HG02759 (cell line): Measurements from ENCODE around the gene IGSF21.

ENCODE experiments used
- ATAC-seq: cut with Tn5 transposase; IDR thresholded peaks from one replicate; pipeline ENCODE4 v1.9.1; 2021; ENCODE audit warnings: mild to moderate bottlenecking, moderate library complexity; ENCODE audit not compliant: unreplicated experiment

IGSF21 gene

GRCh38 chr1:18322368-18323032 is 214.9 kb downstream of the IGSF21 start:
- ATAC-seq = no peak

GRCh38 chr1:18323259-18323658 is 215.7 kb downstream of the IGSF21 start:
- no peak for ATAC-seq

GRCh38 chr1:18324246-18324645 is 216.6 kb downstream of the IGSF21 start:
- ATAC-seq = no peak

- no peak for ATAC-seq
Measured at GRCh38 chr1:18325136-18325535, 217.5 kb downstream of the IGSF21 start.

GRCh38 chr1:18326211-18326897 is 218.8 kb downstream of the IGSF21 start:
- no peak for ATAC-seq

GRCh38 chr1:18327650-18328049 is 220.1 kb downstream of the IGSF21 start:
- ATAC-seq = no peak

GRCh38 chr1:18328803-18329202 is 221.2 kb downstream of the IGSF21 start:
- ATAC-seq = no peak

- no peak for ATAC-seq
Measured at GRCh38 chr1:18329469-18330253, 222.1 kb downstream of the IGSF21 start.

- no peak for ATAC-seq
Measured at GRCh38 chr1:18332576-18332975, 225.0 kb downstream of the IGSF21 start.

- no peak for ATAC-seq
Measured at GRCh38 chr1:18333220-18333619, 225.6 kb downstream of the IGSF21 start.

GRCh38 chr1:18336801-18337200 is 229.2 kb downstream of the IGSF21 start:
- ATAC-seq = no peak

- ATAC-seq = no peak
Measured at GRCh38 chr1:18337757-18338156, 230.2 kb downstream of the IGSF21 start.

GRCh38 chr1:18339161-18339560 is 231.6 kb downstream of the IGSF21 start:
- no peak for ATAC-seq

- ATAC-seq = no peak
Measured at GRCh38 chr1:18340158-18340764, 232.7 kb downstream of the IGSF21 start.

GRCh38 chr1:18340787-18341186 is 233.2 kb downstream of the IGSF21 start:
- no peak for ATAC-seq

GRCh38 chr1:18341291-18342069 is 233.9 kb downstream of the IGSF21 start:
- ATAC-seq = no peak

- ATAC-seq = no peak
Measured at GRCh38 chr1:18342744-18343143, 235.1 kb downstream of the IGSF21 start.

- ATAC-seq = no peak
Measured at GRCh38 chr1:18343581-18343980, 236.0 kb downstream of the IGSF21 start.

- no peak for ATAC-seq
Measured at GRCh38 chr1:18344755-18345154, 237.2 kb downstream of the IGSF21 start.

- ATAC-seq = no peak
Measured at GRCh38 chr1:18347559-18347958, 240.0 kb downstream of the IGSF21 start.

- ATAC-seq = no peak
Measured at GRCh38 chr1:18348354-18348753, 240.8 kb downstream of the IGSF21 start.
